ENCODE data around the gene GRID2. TPM values are rescaled to one million over a fixed set of nuclear protein-coding genes. Genes with fewer than 3 reads are reported as not detected.

The GRID2 gene
- total RNA-seq, 6 experiments from 2014 or later: not detected

DNA sequence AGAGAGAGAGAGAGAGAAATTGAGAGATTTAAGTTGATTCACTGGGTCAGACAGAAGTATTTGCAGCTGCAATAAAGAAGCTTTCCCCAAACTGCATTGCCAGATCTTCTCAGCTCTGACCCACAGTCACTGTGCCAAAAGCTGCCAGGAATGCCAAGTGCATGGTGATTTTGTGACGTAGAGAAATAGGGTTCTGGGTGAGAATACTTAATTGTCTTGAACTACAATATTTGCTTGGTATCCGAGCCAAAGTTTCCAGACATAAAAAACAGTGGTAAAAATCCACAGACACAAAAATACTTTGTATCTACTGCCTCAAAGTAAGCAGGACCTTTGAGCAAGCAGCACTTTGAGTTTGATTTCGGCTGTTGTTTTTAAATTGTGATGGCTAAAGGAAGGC is 331.1 kb downstream of the GRID2 start:
- Histone ChIP-seq H3K27ac (no peak overlapping the region), H3K4me3 (no peak overlapping the region), H3K4me1 (no peaks in the 10 kb centered on the region), H3K27me3 (no peaks in the 10 kb centered on the region), H3K36me3 (no peaks in the 10 kb centered on the region), H3K9me3 (no peaks in the 10 kb centered on the region)
- ATAC-seq (no peak), DNase-seq (no peak)
- TF ChIP-seq, protein P1, sequence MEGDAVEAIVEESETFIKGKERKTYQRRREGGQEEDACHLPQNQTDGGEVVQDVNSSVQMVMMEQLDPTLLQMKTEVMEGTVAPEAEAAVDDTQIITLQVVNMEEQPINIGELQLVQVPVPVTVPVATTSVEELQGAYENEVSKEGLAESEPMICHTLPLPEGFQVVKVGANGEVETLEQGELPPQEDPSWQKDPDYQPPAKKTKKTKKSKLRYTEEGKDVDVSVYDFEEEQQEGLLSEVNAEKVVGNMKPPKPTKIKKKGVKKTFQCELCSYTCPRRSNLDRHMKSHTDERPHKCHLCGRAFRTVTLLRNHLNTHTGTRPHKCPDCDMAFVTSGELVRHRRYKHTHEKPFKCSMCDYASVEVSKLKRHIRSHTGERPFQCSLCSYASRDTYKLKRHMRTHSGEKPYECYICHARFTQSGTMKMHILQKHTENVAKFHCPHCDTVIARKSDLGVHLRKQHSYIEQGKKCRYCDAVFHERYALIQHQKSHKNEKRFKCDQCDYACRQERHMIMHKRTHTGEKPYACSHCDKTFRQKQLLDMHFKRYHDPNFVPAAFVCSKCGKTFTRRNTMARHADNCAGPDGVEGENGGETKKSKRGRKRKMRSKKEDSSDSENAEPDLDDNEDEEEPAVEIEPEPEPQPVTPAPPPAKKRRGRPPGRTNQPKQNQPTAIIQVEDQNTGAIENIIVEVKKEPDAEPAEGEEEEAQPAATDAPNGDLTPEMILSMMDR (IDR thresholded peaks at IDR 0.05): no peak
- no peak for TF ChIP-seq POLR2A (IDR thresholded peaks at IDR 0.05)
- whole genome bisulfite sequencing (ENCODE audit: insufficient coverage, low coverage, low lambda C conversion rate, missing lambda C conversion rate): 37% methylated on average over 3 of the region's 3 CpGs
- intact Hi-C loops (cut with DNase I): no loop called here

GRCh38 chr4:92636038-92636806 is 332.5 kb downstream of the GRID2 start:
- H3K4me1 ChIP-seq: no peaks in the 10 kb centered on the region
- no peak overlapping the region for H3K4me3 ChIP-seq
- TF ChIP-seq POLR2A (IDR thresholded peaks at IDR 0.05): no peak
- TF ChIP-seq, protein P1 (IDR thresholded peaks at IDR 0.05): no peak
- H3K27ac ChIP-seq: no peak overlapping the region
- intact Hi-C loops (cut with DNase I): no loop called here
- H3K9me3 ChIP-seq: no peaks in the 10 kb centered on the region
- ATAC-seq (no peak), DNase-seq (no peak)
- no peaks in the 10 kb centered on the region for H3K27me3 ChIP-seq
- no peaks in the 10 kb centered on the region for H3K36me3 ChIP-seq
- 24% methylated on average over 6 of the region's 6 CpGs for WGBS (ENCODE audit: insufficient coverage, low coverage, low lambda C conversion rate, missing lambda C conversion rate)

DNA sequence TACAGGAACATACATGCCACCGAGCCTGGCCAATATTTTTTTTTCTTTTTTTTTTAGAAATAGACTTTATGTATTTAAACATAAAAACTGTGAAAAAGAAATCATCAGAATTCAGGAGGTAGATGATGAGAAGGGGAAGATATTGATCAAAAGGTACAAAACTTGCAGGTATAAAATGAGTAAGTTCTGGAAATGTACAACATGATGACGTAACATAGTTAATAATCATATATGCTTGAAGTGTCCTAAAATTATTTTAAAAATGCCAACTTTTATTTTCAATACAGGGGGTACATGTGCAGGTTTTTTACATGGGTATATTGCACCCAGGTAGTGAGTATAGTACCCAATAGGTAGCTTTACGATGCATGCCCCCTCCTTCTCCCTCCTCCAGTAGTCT is 337.6 kb downstream of the GRID2 start:
- no peaks in the 10 kb centered on the region for H3K36me3 ChIP-seq
- no peaks in the 10 kb centered on the region for H3K27me3 ChIP-seq
- no peak for DNase-seq
- intact Hi-C loops (cut with DNase I): no loop called here
- TF ChIP-seq, protein P1 (IDR thresholded peaks at IDR 0.05): no peak
- ATAC-seq: no peak
- no peaks in the 10 kb centered on the region for H3K4me1 ChIP-seq
- 62% methylated on average over 3 of the region's 3 CpGs for WGBS (ENCODE audit: insufficient coverage, low coverage, low lambda C conversion rate, missing lambda C conversion rate)
- no peak overlapping the region for H3K4me3 ChIP-seq
- no peak overlapping the region for H3K27ac ChIP-seq
- no peaks in the 10 kb centered on the region for H3K9me3 ChIP-seq

GRCh38 chr4:92646826-92647225 is 343.1 kb downstream of the GRID2 start:
- H3K36me3 ChIP-seq: no peaks in the 10 kb centered on the region
- H3K4me1 ChIP-seq: no peaks in the 10 kb centered on the region
- H3K27ac ChIP-seq: no peak overlapping the region
- DNase-seq (no peak), ATAC-seq (no peak)
- no peak for TF ChIP-seq POLR2A (IDR thresholded peaks at IDR 0.05)
- TF ChIP-seq, protein P1 (IDR thresholded peaks at IDR 0.05): no peak
- 57% methylated on average over 2 of the region's 2 CpGs for WGBS (ENCODE audit: insufficient coverage, low coverage, low lambda C conversion rate, missing lambda C conversion rate)
- no peaks in the 10 kb centered on the region for H3K27me3 ChIP-seq
- intact Hi-C loops (cut with DNase I): no loop called here
- H3K9me3 ChIP-seq: no peaks in the 10 kb centered on the region
- H3K4me3 ChIP-seq: no peak overlapping the region

DNA sequence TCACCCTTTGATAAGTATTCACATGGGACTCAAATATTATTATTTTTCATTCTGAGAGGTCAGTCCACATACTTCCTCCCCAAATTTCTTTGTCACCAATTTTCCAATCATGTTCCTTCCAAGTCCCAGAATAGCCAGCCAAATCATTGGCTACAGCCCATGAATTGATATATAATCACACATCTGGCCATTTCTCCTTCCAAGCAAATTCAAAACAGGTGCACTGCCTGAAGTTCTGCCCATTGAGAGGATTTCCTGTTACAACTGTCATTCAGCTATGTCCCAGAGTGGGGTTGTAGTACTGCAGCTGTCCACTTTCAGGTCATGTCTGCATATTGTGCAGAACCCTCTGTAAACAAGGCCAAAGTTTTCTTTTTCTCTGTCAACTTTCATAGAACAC is 347.8 kb downstream of the GRID2 start:
- no peaks in the 10 kb centered on the region for H3K36me3 ChIP-seq
- H3K4me3 ChIP-seq: no peak overlapping the region
- no peak for ATAC-seq
- TF ChIP-seq POLR2A (IDR thresholded peaks at IDR 0.05): no peak
- TF ChIP-seq, protein P1 (IDR thresholded peaks at IDR 0.05): no peak
- no peaks in the 10 kb centered on the region for H3K9me3 ChIP-seq
- DNase-seq: no peak
- H3K27ac ChIP-seq: no peak overlapping the region
- no peaks in the 10 kb centered on the region for H3K4me1 ChIP-seq
- no peaks in the 10 kb centered on the region for H3K27me3 ChIP-seq
- intact Hi-C loops (cut with DNase I): no loop called here
